Cortex of kidney (tissue), 1 donor: ENCODE results near the gene DSEL.

Source experiments
- DNase-seq: peaks from one replicate; lab custom pipeline; 2025; lab: John Stamatoyannopoulos, UW

Gene DSEL

DNA sequence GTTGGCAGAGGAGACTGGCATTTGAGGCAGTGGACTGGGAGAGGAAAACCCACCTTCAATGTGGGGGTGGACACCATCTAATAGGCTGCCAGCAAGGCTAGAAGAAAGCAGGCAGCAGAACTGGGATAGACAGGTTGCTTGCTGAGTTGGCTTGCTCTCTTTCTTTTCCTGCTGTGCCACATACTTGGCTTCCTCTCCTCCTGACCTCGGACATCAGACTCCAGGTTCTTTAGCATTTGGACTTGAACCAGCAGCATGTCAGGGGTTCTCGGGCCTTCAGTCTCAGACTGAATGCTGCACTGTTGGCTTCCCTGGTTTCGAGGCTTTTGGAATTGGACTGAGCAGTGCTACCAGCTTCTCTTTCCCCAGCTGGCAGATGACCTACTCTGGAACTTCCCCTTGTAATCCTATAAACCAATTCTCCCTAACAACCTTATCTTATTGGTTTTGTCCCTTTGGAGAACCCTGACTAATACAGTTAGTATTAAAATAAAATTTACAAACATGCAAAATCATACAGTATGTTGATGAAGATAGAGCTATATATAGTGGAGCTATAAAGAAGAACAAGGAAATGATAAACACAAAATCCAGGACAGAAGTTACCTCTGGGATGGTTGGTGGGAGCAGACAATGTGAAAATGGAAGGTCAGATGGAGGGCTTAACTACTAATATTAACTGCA, 15.9 kb downstream of the DSEL start:
- no peak for DNase-seq

GRCh38 chr18:67496469-67496868, 20.1 kb downstream of the DSEL start:
- DNase-seq: no peak

DNA sequence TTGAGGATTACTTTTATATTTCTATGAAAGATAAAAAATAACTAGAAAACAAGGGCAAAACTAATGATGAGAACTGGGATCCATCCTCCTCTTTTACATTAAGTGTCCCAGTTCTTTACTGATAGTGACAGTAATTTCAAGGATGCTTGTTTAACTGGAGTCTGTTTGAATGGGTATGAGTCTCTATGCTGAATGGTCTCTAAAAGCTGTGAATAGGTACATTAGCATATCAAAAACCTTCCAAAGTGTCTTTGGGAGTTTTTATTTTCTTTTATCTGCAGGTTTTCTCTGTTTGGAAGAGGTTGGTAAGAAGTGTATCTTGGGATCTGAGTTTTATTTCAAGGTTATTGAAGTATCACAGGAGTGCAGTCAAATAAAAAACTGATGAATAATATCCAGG, 30.0 kb downstream of the DSEL start:
- DNase-seq: no peak

DNA sequence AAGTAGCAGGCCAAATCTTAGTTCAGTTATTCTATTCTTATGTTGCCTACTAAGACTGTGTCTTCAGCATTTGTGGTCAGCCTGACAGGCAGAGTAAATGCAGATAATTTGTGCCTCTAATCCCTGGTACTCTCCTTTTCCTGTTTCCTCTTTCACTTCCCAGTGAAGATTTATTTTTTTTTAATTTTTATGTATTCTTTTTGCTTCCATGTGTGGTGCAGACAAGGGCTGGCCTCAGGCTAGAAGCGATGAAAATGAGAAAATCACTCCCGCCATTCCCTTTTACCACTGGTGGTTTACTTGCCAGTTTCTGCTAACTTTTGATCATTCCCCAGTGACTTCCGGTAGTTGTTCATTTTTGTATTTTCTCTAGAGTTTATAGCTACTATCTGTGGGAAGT, 30.9 kb downstream of the DSEL start:
- no peak for DNase-seq

- DNase-seq: no peak
Measured at GRCh38 chr18:67484458-67484857, 32.1 kb downstream of the DSEL start.

DNA sequence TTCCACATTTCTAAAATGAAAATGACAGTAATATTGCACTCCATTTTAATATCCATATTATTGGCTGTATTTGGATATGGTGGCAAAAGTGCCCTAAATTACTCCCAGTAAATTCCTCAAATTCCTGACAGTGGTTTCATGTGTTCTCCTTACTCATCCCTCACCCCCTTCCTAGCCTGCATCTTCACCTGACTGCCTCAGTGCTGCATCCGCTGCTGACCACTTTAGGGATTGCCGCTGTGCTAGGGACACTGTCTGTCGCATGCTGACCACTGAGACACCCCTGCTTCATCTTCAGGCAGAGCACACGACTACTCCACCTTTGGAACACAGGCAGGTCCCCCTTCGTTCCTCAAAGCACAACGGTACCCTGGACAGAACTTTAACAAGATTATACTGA, 32.6 kb downstream of the DSEL start:
- no peak for DNase-seq

DNA sequence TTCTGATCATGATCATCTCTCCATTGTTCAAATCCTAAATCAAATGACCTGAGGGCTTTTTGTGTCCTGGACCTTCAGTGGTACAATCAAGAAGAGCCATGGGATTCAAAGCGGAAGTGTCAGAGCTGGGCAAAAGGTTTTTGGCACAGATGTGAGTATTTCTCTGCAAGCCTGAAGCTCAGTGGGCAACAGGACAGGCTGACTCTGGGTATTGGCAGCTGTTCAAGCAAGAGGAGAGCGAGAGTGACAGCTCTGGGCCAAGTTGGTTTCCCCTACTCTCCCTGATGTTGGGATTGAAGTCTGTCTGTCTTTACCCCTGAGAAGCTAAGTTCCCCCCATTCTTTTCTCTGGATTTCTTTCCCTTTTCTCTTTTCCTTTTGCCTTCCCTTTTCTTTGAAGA, 33.3 kb downstream of the DSEL start:
- no peak for DNase-seq

DNA sequence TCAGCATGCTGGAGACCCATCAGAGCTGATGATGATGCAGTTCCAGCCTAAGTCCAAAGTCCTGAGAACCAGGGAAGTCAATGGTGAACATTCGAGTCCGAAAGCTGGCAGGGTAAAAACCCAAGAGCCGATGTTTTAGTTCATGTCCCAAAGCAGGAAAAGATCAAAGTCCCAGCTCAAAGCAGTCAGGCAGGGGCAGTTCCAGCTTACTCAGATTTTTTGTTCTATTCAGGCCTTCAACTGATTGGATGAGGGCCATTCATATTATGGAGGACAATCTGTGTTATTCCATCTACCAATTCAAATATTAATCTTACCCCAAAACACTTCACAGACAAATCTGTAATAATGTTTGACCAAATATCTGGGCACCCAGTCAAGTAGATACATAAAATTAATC, 38.3 kb downstream of the DSEL start:
- DNase-seq: no peak

DNA sequence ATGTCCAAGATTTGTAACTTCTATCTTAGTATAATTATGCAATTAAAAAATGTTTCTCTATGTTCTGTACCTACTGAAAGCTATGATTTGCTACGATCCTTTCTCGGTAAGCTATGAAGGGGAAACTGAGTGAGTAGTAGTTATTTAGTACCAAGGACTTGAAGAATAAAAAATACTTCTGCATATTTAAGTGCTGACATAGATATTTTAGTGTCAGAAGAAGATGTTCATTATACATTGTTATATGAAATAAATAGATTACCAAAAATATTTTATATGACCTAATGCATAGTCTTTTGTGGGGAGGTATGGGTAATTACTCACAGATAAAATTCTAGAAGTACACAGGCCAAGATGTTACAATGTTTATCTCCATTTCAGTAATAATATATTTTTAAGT, 39.0 kb downstream of the DSEL start:
- DNase-seq: no peak

DNA sequence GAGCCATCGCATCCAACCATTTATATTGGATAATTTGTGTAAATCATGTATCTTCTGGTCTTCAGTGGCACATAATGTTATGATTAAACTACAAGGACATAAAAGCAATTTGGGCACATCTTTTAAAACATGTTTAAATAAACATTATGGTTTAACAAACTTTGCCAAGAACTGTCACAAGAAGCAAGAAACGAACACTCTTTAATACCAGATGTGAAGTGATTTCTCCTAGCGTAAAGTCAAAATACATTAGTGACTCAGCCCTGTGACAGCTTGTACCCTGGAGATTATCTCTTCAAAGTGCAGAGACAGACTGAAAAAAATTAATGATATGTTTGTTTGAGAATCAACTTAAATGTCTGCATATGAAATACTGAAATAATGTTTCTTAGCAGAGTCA, 39.9 kb downstream of the DSEL start:
- no peak for DNase-seq

DNA sequence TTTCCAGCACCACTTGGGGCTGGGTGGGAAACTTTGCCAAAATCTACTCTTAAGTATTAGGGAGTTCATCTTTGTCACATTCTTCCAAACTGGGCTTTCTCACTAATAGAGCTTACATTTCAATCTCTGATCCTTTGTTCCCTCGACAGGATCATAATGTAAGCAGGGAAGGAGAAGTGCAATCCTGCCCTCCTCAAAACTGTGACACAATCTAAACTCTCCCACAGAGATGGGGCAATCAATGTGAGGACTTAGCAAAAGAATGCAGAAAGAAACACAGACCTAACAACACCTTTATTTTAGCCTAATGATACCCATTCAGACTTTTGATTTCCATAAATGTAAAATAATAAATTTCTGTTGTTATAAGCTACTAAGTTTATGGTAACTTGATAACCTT, 40.8 kb downstream of the DSEL start:
- no peak for DNase-seq

GRCh38 chr18:67468038-67468437, 48.5 kb downstream of the DSEL start:
- DNase-seq: no peak

DNA sequence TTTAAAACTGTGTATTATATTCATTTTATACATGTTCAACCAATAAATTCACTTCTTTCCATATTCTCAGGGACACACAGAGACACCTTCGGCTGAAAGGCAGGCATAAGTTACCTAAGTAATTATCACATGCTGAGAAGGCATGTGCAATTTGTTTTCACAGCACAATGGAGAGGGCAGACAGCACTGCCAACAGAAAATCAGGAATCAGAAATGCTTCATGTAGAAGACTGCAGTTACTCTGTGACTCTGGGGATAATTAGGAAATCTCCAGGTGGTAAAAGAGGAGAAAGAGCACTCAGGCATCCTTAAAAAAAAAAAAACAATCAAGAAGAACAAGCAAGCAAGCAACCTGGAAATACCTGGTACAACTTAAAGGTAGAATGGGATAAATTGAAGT, 49.3 kb downstream of the DSEL start:
- DNase-seq: no peak

GRCh38 chr18:67464499-67464898, 52.0 kb downstream of the DSEL start:
- no peak for DNase-seq

- no peak for DNase-seq
Measured at GRCh38 chr18:67463829-67464228, 52.7 kb downstream of the DSEL start.

DNA sequence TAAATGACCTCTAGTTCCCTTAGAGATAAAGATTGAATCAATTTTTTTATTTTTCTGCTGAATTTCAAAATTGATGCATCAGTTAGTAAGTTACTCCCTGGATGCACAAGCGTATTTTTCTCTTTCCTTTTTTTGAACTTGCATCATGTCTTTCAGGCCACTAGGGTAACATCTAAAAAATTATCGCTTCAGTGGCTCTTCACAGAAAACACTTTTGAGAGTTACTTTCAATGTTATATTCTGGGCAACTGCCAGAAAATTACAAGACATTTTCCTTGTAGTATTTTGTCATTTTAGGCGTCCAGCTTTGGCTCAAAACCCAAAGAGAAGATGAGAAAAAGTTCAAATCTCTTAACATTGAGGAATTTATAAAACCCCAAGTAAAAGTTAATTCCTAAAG, 59.8 kb downstream of the DSEL start:
- no peak for DNase-seq
